Thoracic aorta (tissue), 2 donors: ENCODE measurements around the gene QRICH2. TPM values are rescaled to one million over a fixed set of nuclear protein-coding genes. Genes with fewer than 3 reads are reported as not detected.
"Not testable (repeated sequence)": the region's sequence is repeated elsewhere in the genome, so short reads cannot be mapped to it uniquely, and the experiment has no call there.

Experiments used
- ATAC-seq: fragments of 150-250 bp; one replicate; pipeline ENCODE4 v1.8.0; 2017; ENCODE audit warnings: low read depth; ENCODE audit not compliant: insufficient number of reproducible peaks, low FRiP score
- DNase-seq: peaks from one replicate; pipeline ENCODE4 v3.0.0-alpha.2; 2020; ENCODE audit warnings: low spot score
- H3K27ac ChIP-seq, 2 donors: fragments of 200-600 bp; sonication (generic); 1 replicate in 1 of 2; 2 replicates in 1 of 2; pipeline ENCODE4 v1.5.1; 2016; ENCODE audit warnings: mild to moderate bottlenecking in 2 of 2, moderate library complexity in 2 of 2
- H3K27me3 ChIP-seq: fragments of 200-600 bp; sonication (generic); replicated peaks from 2 replicates; pipeline ENCODE4 v1.6.0; 2016; ENCODE audit warnings: mild to moderate bottlenecking; ENCODE audit not compliant: insufficient read depth
- H3K36me3 ChIP-seq: fragments of 200-600 bp; sonication (generic); one replicate; pipeline ENCODE4 v1.5.1; 2016
- H3K4me1 ChIP-seq, 2 donors: fragments of 200-600 bp; sonication (generic); 1 replicate in 1 of 2; 2 replicates in 1 of 2; pipeline versions ENCODE4 v1.5.1 to v1.6.0; 2016; ENCODE audit warnings: low read depth in 2 of 2, mild to moderate bottlenecking in 1 of 2; ENCODE audit not compliant: control insufficient read depth in 1 of 2
- H3K4me3 ChIP-seq: fragments of 200-600 bp; sonication (generic); 2 replicates; pipeline ENCODE4 v1.5.1; 2016; ENCODE audit warnings: mild to moderate bottlenecking
- H3K9me3 ChIP-seq: fragments of 200-600 bp; sonication (generic); 2 replicates; pipeline ENCODE4 v1.5.1; 2016
- total RNA-seq, 2 donors: library from RNA; depleted of rRNA; stranded (reverse); fragments of >200 nt; gene quantifications; one replicate each; pipeline versions ENCODE4 v1.1.0 to v1.2.3, GENCODE V29; 2016
- TF ChIP-seq, protein P1 (sequence below): fragments of 200-600 bp; sonication (generic); IDR thresholded peaks from one replicate; pipeline ENCODE4 v1.5.1; 2019; ENCODE audit warnings: antibody characterized with exemption

Gene QRICH2
- total RNA-seq, 2 donors from 2014 or later, result 6.1 to 6.9 TPM

DNA sequence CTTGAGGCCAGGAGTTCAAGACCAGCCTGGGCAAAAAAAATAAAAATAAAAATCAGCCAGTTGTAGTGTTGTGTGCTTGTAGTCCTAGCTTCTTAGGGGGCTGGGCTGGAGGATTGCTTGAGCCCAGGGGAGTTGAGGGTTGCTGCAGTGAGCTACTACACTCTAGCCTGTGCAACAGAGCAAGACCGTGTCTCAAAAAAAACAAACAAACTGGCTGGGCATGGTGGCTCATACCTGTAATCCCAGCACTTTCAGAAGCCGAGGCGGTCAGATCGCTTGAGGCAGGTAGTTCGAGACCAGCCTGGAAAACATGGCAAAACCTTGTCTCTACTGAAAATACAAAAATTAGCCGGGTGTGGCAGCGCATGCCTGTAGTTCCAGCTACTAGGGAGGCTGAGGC lies 47.9 kb downstream of the QRICH2 start:
- Histone ChIP-seq H3K27ac (no peak overlapping the region), H3K4me1 (peaks cover 4 to 13% of the 10 kb centered on the region in 2 donors), H3K4me3 (no peak overlapping the region), H3K36me3 (no peaks in the 10 kb centered on the region), H3K9me3 (no peaks in the 10 kb centered on the region), H3K27me3 (no peaks in the 10 kb centered on the region)
- TF ChIP-seq, protein P1, sequence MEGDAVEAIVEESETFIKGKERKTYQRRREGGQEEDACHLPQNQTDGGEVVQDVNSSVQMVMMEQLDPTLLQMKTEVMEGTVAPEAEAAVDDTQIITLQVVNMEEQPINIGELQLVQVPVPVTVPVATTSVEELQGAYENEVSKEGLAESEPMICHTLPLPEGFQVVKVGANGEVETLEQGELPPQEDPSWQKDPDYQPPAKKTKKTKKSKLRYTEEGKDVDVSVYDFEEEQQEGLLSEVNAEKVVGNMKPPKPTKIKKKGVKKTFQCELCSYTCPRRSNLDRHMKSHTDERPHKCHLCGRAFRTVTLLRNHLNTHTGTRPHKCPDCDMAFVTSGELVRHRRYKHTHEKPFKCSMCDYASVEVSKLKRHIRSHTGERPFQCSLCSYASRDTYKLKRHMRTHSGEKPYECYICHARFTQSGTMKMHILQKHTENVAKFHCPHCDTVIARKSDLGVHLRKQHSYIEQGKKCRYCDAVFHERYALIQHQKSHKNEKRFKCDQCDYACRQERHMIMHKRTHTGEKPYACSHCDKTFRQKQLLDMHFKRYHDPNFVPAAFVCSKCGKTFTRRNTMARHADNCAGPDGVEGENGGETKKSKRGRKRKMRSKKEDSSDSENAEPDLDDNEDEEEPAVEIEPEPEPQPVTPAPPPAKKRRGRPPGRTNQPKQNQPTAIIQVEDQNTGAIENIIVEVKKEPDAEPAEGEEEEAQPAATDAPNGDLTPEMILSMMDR, result no peak
- ATAC-seq, result no peak
- DNase-seq, result no peak

DNA sequence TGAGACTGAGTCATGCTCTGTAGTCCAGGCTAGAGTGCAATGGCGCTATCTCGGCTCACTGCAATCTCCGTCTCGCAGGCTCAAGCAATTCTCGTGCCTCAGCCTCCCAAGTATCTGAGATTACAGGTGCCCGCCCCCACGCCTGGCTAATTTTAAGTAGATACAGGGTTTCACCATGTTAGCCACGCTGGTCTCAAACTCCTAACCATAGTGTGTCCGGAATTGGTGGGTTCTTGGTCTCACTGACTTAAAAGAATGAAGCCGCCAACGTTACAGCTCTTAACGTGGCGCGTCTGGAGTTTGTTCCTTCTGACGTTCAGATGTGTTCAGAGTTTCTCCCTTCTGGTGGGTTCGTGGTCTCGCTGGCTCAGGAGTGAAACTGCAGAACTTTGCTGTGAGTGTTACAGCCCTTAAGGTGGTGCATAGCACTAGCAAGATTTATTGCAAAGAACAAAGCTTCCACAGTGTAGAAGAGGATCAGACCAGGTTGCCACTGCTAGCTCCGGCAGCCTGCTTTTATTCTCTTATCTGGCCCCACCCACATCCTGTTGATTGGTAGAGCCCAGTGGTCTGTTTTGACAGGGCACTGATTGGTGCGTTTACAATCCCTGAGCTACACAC lies 51.5 kb downstream of the QRICH2 start:
- not testable (repeated sequence) for H3K4me3 ChIP-seq, H3K4me1 ChIP-seq, ATAC-seq, H3K9me3 ChIP-seq, H3K27me3 ChIP-seq, H3K27ac ChIP-seq, DNase-seq, H3K36me3 ChIP-seq

DNA sequence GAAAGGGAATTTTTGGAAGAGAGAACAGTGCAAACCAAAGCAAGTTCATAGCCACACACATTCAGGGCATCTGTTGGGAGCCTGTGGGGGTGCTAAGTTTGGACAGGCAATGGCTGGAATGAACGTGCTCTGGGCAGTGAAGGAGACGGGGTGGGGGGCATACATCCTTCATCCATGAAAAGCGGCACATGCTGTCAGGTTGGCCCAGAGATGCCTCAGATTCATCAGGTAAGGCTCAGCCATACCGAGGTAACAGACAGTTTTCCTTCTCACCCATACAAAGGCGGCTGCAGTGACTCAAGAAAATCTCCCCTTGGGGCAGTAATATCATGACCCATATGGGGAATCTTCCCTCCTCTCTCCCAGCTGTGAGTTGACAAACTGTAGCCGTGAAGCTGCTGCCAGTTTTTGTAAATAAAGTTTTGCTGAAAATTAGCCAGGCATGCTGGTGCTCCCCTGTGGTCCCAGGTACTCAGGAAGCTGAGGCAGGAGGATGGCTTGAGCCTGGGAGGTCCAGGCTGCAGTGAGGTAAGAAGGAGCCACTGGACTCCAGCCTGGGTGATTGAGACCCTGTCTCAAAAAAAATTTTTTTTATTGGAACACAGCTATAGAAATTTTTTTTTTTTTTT lies 52.2 kb downstream of the QRICH2 start:
- ATAC-seq (no peak), DNase-seq (no peak)
- TF ChIP-seq, protein P1, result no peak
- H3K4me1 ChIP-seq, result no peaks in the 10 kb centered on the region
- no peak overlapping the region for H3K27ac ChIP-seq
- H3K4me3 ChIP-seq, result no peak overlapping the region
- H3K9me3 ChIP-seq, result no peaks in the 10 kb centered on the region
- H3K36me3 ChIP-seq, result no peaks in the 10 kb centered on the region
- H3K27me3 ChIP-seq, result no peaks in the 10 kb centered on the region

DNA sequence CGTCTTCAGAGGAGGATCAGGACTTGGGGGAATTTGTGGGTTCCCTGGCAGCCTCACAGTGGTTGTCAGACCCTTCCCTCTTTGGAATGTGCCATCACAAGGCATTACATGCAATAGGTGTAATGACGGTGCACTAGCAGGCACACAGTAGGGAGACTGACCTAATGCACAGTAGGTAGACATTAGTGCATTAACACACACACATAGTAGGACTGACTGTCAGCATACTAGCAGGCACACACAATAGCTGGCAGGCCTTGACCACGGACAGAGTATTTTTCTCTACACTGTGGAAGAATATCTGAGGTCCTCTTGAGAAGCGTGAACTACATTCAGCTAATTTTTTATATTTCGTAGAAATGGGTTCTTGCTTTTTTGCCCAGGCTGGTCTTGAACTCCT lies 53.8 kb downstream of the QRICH2 start:
- Histone ChIP-seq H3K9me3 (no peaks in the 10 kb centered on the region), H3K36me3 (no peaks in the 10 kb centered on the region), H3K4me3 (no peak overlapping the region), H3K27me3 (no peaks in the 10 kb centered on the region), H3K4me1 (no peaks in the 10 kb centered on the region), H3K27ac (no peak overlapping the region)
- ATAC-seq, result no peak
- DNase-seq, result no peak
- TF ChIP-seq, protein P1, result no peak

DNA sequence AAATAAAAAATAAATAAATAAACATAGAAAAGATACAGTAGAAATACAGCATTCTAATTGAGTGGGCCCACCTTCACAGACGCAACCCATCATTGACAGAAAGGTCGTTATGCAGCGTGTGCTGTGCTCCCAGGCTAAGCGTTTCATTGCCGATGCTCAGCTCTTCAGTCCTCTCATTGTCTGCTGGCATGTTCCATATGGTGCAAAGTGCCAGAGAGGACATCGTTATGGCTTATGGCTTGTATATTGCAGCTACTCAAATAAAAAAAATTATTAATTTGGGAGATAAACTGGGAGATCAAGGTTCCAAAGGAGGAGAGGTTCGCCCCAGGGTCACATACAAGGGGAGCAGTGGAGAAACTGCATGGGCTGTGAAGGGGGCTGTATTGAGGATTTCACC lies 54.2 kb downstream of the QRICH2 start:
- H3K27me3 ChIP-seq, result no peaks in the 10 kb centered on the region
- H3K9me3 ChIP-seq, result no peaks in the 10 kb centered on the region
- no peak for ATAC-seq
- H3K4me1 ChIP-seq, result no peaks in the 10 kb centered on the region
- H3K27ac ChIP-seq, result no peak overlapping the region
- TF ChIP-seq, protein P1, result no peak
- DNase-seq, result no peak
- no peaks in the 10 kb centered on the region for H3K36me3 ChIP-seq
- H3K4me3 ChIP-seq, result no peak overlapping the region

DNA sequence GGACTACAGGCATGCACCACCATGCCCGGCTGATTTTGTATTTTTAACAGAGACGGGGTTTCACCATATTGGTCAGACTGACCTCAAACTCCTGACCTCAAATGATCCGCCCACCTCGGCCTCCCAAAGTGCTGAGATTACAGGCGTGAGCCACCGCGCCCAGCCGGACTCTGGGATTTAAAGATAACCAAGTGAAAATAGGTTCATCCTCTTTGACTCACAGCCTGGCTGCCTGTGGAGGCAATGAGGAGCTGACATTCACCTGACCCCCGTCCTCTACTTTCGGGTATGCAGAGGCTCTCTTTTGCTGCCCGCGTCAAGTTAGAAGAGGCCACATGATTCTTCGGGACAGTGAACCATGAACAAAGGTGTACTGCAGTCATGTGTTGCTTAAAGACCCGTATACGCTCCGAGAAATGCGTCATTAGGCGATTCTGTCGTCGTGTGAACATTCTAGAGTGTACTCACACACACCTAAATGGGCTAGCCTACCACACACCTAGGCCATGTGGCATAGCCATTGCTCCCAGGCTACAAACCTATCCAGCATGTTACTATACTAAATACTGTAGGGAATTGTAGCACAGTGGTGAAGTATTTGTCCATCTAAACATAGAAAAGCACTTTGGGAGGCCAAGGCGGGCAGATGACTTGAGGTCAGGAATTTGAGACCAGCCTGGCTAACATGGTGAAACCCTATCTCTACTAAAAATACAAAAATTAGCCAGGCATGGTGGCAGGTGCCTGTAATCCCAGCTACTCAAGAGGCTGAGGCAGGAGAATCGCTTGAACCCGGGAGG lies 54.9 kb downstream of the QRICH2 start:
- not testable (repeated sequence) for H3K9me3 ChIP-seq, H3K36me3 ChIP-seq, H3K27me3 ChIP-seq, DNase-seq, ATAC-seq, H3K4me1 ChIP-seq
- Histone ChIP-seq H3K4me3 (peak overlapping the region; percentile 5), H3K27ac (peak overlapping the region in 1 of 2 donors; percentile 25)
